NCI-H1417 treated with DMSO at 0.1 percent for 48 hours (cell line): ENCODE results near the gene RIF1.

Experiments used
- DNase-seq: peaks from one replicate; lab custom pipeline; 2025; lab: John Stamatoyannopoulos, UW

Gene RIF1

GRCh38 chr2:151422917-151423439 lies 13.3 kb downstream of the RIF1 start:
- DNase-seq, result no peak

- DNase-seq, result no peak
Measured at GRCh38 chr2:151423760-151424159, 14.1 kb downstream of the RIF1 start.

- DNase-seq, result no peak
Measured at GRCh38 chr2:151437630-151438029, 27.9 kb downstream of the RIF1 start.

GRCh38 chr2:151438506-151438905 lies 28.8 kb downstream of the RIF1 start:
- DNase-seq, result no peak

- DNase-seq, result no peak
Measured at GRCh38 chr2:151439127-151439526, 29.4 kb downstream of the RIF1 start.

- no peak for DNase-seq
Measured at GRCh38 chr2:151459358-151459757, 49.7 kb downstream of the RIF1 start.

- DNase-seq, result no peak
Measured at GRCh38 chr2:151465771-151466170, 56.1 kb downstream of the RIF1 start.

- no peak for DNase-seq
Measured at GRCh38 chr2:151470556-151470955, 60.9 kb downstream of the RIF1 start.

- DNase-seq, result no peak
Measured at GRCh38 chr2:151472966-151473365, 63.3 kb downstream of the RIF1 start.

- DNase-seq, result no peak
Measured at GRCh38 chr2:151475071-151475470, 65.4 kb downstream of the RIF1 start.

GRCh38 chr2:151476287-151476686 lies 66.6 kb downstream of the RIF1 start:
- no peak for DNase-seq

- DNase-seq, result no peak
Measured at GRCh38 chr2:151478011-151478410, 68.3 kb downstream of the RIF1 start.

GRCh38 chr2:151481744-151482143 lies 72.0 kb downstream of the RIF1 start:
- no peak for DNase-seq

GRCh38 chr2:151482171-151482725 lies 72.5 kb downstream of the RIF1 start:
- DNase-seq, result no peak

GRCh38 chr2:151483546-151483945 lies 73.8 kb downstream of the RIF1 start:
- no peak for DNase-seq

- no peak for DNase-seq
Measured at GRCh38 chr2:151484100-151484499, 74.4 kb downstream of the RIF1 start.

GRCh38 chr2:151486053-151486452 lies 76.4 kb downstream of the RIF1 start:
- DNase-seq, result no peak

GRCh38 chr2:151490276-151490675 lies 80.6 kb downstream of the RIF1 start:
- no peak for DNase-seq

GRCh38 chr2:151491496-151491895 lies 81.8 kb downstream of the RIF1 start:
- DNase-seq, result no peak

- no peak for DNase-seq
Measured at GRCh38 chr2:151498178-151498577, 88.5 kb downstream of the RIF1 start.

- DNase-seq, result no peak
Measured at GRCh38 chr2:151506170-151506569, 96.5 kb downstream of the RIF1 start.

- DNase-seq, result no peak
Measured at GRCh38 chr2:151508519-151508918, 98.8 kb downstream of the RIF1 start.

- no peak for DNase-seq
Measured at GRCh38 chr2:151518802-151519201, 109.1 kb downstream of the RIF1 start.

GRCh38 chr2:151520976-151521375 lies 111.3 kb downstream of the RIF1 start:
- no peak for DNase-seq
